ENCODE measurements around the gene PDZRN3. TPM values are rescaled to one million over a fixed set of nuclear protein-coding genes. Genes with fewer than 3 reads are reported as not detected.
A peak's percentile ranks its signal among the peaks of the same experiment; 100 is the strongest.

The PDZRN3 gene
- total RNA-seq (2021; ENCODE audit: unreplicated experiment) = not detected
- not detected for polyA plus RNA-seq (2012; ENCODE audit: insufficient read length)
- percentile 4 among the genes with signal in this experiment for Bru-seq, nascent RNA
- BruChase-seq, experiment 1, labeled RNA remaining after a 2-hour chase = percentile 4 among the genes with signal in this experiment
- percentile 3 among the genes with signal in this experiment for BruChase-seq, experiment 2, labeled RNA remaining after a 6-hour chase
- long read RNA-seq = 0 reads

GRCh38 chr3:73624821-73625665 lies at the start of gene PDZRN3:
TSS of gene PDZRN3 (minus strand) at chr3:73624941.
- DNase-seq (ENCODE audit: low read depth, low spot score) = no peak
- intact Hi-C loops (cut with micrococcal nuclease; ENCODE audit: unreplicated experiment) = no loop called here
- no TSS peak for BruUV-seq (replicated peaks)
- ChIA-PET CTCF (no interaction called here), POLR2A (no interaction called here)
- in situ Hi-C loops (cut with HindIII; ENCODE audit: low pct_unique_long_range_greater_than_20kb, low sequenced_read_pairs) = no loop called here
- H3K9me3 ChIP-seq (ENCODE audit: control insufficient read depth, insufficient read depth, low read depth, low read length) = no peaks in the 10 kb centered on the region
- no peaks in the 10 kb centered on the region for H3K4me1 ChIP-seq (ENCODE audit: control insufficient read depth, insufficient read depth, low read length)
- no peak for ATAC-seq
- H3K36me3 ChIP-seq (ENCODE audit: control insufficient read depth, insufficient read depth, low read length) = no peaks in the 10 kb centered on the region
- H3K27ac ChIP-seq (ENCODE audit: low read length) = no peak within 1 kb of the TSS
- H3K4me3 ChIP-seq (ENCODE audit: low read depth in 2 of 2, low read length in 2 of 2) = peak within 1 kb of the TSS in 1 of 2 experiments; percentile 33; a peak in 1 of 4 replicates
- TF ChIP-seq POLR2AphosphoS5 (IDR thresholded peaks at IDR 0.05; ENCODE audit: low read depth, low read length) (no peak), TCF7L2 (IDR thresholded peaks at IDR 0.05; ENCODE audit: low read depth, low read length) (no peak), SIN3A (IDR thresholded peaks at IDR 0.05; ENCODE audit: borderline replicate concordance, insufficient read depth, low read depth, low read length) (no peak), CTCF (IDR thresholded peaks at IDR 0.05) (no peak)
- TF ChIP-seq, protein P1, sequence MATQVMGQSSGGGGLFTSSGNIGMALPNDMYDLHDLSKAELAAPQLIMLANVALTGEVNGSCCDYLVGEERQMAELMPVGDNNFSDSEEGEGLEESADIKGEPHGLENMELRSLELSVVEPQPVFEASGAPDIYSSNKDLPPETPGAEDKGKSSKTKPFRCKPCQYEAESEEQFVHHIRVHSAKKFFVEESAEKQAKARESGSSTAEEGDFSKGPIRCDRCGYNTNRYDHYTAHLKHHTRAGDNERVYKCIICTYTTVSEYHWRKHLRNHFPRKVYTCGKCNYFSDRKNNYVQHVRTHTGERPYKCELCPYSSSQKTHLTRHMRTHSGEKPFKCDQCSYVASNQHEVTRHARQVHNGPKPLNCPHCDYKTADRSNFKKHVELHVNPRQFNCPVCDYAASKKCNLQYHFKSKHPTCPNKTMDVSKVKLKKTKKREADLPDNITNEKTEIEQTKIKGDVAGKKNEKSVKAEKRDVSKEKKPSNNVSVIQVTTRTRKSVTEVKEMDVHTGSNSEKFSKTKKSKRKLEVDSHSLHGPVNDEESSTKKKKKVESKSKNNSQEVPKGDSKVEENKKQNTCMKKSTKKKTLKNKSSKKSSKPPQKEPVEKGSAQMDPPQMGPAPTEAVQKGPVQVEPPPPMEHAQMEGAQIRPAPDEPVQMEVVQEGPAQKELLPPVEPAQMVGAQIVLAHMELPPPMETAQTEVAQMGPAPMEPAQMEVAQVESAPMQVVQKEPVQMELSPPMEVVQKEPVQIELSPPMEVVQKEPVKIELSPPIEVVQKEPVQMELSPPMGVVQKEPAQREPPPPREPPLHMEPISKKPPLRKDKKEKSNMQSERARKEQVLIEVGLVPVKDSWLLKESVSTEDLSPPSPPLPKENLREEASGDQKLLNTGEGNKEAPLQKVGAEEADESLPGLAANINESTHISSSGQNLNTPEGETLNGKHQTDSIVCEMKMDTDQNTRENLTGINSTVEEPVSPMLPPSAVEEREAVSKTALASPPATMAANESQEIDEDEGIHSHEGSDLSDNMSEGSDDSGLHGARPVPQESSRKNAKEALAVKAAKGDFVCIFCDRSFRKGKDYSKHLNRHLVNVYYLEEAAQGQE (IDR thresholded peaks at IDR 0.05; ENCODE audit: insufficient read depth in 1 of 2, low read depth in 2 of 2, low read length in 1 of 2) = no peak
- H3K27me3 ChIP-seq (ENCODE audit: control insufficient read depth, insufficient read depth, low read length) = no peaks in the 10 kb centered on the region

GRCh38 chr3:73674280-73674679 lies 49.5 kb upstream of the PDZRN3 start:
- in situ Hi-C loops (cut with HindIII; ENCODE audit: low pct_unique_long_range_greater_than_20kb, low sequenced_read_pairs) (no loop called here), intact Hi-C loops (cut with micrococcal nuclease; ENCODE audit: unreplicated experiment) (no loop called here)
- ATAC-seq (no peak), DNase-seq (ENCODE audit: low read depth, low spot score) (no peak)
- H3K27me3 ChIP-seq (ENCODE audit: control insufficient read depth, insufficient read depth, low read length) = no peaks in the 10 kb centered on the region
- H3K4me3 ChIP-seq (ENCODE audit: low read depth in 2 of 2, low read length in 2 of 2) = no peak overlapping the region
- CTCF ChIA-PET = no interaction called here
- no peaks in the 10 kb centered on the region for H3K36me3 ChIP-seq (ENCODE audit: control insufficient read depth, insufficient read depth, low read length)
- H3K9me3 ChIP-seq (ENCODE audit: control insufficient read depth, insufficient read depth, low read depth, low read length) = no peaks in the 10 kb centered on the region
- no peak for TF ChIP-seq POLR2AphosphoS5 (IDR thresholded peaks at IDR 0.05; ENCODE audit: low read depth, low read length)
- TF ChIP-seq, protein P1 (IDR thresholded peaks at IDR 0.05; ENCODE audit: insufficient read depth in 1 of 2, low read depth in 2 of 2, low read length in 1 of 2) = no peak
- TF ChIP-seq TCF7L2 (IDR thresholded peaks at IDR 0.05; ENCODE audit: low read depth, low read length) = no peak
- TF ChIP-seq CTCF (IDR thresholded peaks at IDR 0.05) = no peak
- TF ChIP-seq SIN3A (IDR thresholded peaks at IDR 0.05; ENCODE audit: borderline replicate concordance, insufficient read depth, low read depth, low read length) = no peak
- no TSS peak for BruUV-seq (replicated peaks)
- POLR2A ChIA-PET = no interaction called here
- no peak overlapping the region for H3K27ac ChIP-seq (ENCODE audit: low read length)
- no peaks in the 10 kb centered on the region for H3K4me1 ChIP-seq (ENCODE audit: control insufficient read depth, insufficient read depth, low read length)
